Globus pallidus (tissue), 1 donor: ENCODE data around the gene DEGS1.

ENCODE experiments used
- DNase-seq: peaks from one replicate; pipeline ENCODE4 v3.0.0-alpha.2; 2015; ENCODE audit warnings: low spot score

The DEGS1 gene

DNA sequence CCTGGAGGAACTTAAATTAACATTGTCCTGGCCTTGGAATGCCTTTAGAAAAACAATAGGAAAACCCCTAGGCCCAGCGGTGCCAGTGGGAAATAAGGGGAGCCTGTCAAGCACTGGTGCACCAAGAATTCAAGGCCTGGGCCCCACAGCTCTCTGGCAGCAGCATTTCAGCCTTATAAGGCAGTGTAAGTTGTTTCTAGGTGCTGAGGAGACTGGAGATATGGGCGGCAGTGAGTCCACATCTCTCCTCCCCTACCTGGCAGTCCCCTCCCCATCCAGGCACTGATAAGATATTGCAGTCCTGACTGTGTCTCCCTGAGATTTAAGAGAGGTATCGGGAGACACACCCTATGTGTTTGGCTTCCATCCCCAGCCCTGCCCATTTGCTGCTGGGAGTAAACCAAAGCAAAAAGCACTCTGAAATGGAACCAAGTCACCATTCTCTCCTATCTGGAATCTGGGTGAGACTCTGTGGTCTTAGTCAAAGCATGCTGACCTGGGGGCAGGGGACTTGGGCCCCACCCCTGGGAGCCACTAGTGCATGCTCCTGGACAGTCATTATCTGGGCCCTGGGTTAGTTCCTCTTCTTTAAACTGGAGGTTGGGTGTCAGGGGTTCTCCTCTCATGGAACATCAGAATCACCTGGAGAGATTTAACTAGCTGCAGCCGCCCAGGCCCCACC, 30.5 kb downstream of the DEGS1 start:
- no peak for DNase-seq

DNA sequence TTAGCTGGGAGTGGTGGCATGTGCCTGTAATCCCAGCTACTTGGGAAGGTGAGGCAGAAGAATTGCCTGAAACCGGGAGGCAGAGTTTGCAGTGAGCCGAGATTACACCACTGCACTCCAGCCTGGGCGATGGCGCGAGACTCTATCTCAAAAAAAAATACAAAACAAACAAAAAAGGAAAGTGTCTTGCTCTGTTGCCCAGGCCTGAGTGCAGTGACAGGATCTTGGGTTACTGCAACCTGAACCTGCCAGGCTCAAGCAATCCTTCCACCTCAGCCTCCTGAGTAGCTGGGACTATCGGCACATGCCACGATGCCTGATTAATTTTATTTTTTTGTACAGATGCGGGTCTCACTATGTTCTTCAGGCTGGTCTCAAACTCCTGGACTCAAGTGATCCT, 33.3 kb downstream of the DEGS1 start:
- no peak for DNase-seq

- no peak for DNase-seq
Observed at GRCh38 chr1:224217655-224218623, 34.9 kb downstream of the DEGS1 start.

DNA sequence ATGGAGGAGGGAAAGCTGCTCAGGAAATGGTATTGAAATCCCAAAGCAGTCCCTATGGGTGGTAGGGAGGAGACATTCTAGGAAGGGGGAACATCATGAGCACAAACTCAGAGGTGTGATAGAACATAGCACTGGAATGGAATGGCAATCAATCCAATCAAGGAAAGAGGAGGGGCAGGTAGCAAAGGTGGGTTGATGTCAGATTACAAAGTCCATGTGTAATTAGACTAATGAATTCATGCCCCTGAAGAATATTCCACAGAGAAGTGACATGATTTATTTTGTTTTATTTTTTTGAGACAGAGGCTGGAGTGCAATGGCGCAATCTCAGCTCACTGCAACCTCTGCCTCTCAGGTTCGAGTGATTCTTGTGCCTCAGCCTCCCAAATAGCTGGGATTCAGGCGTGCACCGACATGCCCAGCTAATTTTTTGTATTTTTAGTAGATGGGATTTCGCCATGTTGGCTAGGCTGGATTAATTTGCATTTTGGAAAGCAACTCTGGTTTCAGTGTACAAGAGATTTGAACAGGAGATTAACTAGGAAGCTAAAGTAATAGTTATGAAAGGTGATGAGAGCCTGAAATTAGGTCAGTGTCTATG, 36.1 kb downstream of the DEGS1 start:
- no peak for DNase-seq

DNA sequence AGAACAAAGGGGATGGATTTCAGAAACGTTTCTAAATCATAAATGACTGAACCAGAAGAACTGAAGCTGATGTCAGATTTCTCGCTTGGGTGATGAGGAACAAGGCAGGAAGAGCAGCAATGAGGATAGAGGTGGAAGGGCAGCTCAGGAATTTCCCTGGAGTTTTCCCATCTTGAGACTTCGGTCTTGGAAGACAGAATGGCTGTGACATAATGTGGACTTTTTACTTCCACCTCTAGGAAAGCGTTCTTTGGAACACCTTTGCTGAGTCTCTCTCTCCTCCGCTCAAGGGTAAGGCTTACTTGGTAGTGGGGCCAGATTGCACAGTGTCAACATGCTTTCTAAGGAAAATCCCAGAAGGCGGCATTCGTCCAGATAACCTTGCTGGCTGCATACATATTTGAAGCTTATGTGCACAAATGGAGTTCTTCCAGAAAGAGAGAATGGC, 36.6 kb downstream of the DEGS1 start:
- no peak for DNase-seq

DNA sequence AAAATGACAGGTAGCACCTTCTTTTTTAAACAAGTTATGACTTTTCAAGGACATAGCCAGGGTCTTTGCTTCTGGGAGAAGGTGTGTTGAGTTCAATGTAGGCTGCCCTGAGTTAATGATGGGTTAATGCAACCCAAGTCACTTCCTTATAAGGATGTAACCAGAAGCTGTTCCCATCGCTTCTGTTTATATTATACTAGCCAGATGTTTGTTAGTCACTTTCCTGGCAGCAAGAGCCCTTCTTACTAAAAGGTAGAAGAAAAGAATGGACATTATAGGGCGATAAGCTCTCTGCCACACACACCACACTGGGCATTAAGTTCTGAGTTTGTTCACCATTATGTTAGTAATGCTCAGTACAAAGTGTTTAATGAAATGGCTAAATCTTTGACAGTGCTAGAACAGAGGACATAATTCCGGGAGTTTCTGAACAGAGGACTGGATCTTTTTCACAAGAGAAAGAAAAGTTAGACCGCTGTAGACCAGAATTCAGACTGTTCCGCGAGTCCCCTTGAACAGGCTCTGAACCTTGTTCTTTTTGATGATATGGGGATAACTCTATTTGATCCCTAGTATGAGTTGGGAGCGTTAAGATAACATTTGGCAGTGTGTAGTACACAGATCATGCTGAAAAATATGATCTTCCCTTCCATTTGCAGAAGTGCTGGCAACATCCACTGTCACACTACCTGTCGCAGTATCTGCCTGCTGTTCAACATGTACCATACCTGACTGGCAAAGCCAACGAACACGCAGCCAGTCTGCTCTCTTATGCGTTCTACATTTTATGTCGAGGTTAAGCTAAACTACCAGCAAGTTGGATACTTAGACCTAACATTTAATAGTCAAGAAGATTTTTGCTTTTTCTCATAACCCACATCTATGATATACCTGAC, 41.0 kb downstream of the DEGS1 start:
- DNase-seq: no peak

DNA sequence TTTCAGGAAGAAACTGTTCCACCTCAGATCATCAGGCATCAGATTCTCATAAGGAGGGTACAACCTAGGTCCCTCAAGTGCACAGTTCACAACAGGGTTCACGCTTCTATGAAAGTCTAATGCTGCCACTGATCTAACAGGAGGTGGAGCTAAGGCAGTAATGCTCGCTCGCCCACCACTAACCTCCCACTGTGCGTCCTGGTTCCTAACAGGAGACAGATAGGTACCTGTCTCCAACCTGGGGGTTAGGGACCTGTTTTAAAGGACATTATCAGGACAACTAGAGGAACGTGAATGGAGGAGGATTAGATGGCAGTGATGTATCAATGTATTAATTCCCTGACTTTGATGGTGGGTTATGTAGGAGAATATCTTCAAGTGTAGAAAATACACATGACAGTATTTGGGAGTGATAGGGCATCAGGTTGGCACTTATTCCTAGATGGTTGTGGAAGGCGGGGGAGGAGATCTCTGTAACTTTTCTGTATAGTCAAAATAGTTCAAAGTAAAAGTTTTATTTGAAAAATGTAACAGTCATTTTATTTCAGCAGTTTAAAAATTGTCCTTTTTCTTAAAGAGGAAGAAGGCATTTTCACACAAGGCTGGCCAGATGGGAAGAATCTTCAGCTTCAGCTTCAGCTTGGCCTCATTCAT, 43.9 kb downstream of the DEGS1 start:
- no peak for DNase-seq

DNA sequence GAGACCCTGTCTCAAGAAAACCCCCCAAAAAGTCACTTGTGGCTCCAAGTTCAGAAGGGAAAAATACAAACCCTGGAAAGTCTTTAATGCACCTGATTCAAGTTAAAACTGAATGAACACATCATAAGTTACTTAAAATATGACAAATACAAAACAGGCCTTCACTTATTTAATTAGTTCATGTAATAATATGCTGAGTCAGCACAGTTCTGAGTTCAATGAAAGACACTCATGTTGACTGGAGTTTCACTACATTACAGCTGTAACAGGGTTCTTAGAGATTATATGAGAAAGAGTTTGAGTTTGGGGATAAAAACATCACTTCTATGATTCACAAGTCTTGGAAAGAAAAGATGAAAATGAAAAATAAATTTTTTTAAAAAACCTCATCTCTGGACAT, 51.0 kb downstream of the DEGS1 start:
- no peak for DNase-seq

- no peak for DNase-seq
Observed at GRCh38 chr1:224235813-224236493, 52.9 kb downstream of the DEGS1 start.

DNA sequence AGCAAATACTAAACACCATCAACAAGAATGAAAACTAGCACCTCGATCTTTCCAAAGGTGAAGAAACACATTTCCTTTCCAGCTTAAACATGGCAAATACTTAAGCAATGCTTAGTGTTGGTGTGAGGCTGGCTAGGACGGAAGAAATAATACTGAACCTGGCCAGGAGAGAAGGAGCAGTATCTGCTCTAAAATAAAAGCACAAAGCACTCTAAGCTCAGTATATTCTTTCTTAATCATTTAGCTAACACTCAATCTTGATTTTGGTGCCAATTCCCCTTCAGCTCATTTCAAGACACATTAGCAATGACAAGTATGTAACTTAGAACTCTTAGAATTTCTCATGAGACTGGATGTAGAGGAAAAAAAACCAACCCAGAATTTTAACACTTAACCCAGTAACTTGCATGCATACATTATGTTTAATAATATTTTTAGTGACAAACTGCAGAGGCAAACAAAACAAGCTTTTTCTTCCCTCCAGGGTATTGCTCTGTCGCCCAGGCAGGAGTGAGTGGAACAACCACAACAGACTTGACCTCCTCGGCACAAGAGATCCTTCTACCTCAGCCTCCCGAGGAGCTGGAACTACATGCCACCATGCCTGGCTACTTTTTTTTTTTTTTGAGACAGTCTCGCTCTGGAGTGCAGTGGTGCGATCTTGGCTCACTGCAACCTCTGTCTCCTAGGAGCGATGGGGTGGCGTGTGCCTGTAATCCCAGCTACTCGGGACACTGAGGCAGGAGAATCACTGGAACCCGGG, 54.3 kb downstream of the DEGS1 start:
- no peak for DNase-seq

DNA sequence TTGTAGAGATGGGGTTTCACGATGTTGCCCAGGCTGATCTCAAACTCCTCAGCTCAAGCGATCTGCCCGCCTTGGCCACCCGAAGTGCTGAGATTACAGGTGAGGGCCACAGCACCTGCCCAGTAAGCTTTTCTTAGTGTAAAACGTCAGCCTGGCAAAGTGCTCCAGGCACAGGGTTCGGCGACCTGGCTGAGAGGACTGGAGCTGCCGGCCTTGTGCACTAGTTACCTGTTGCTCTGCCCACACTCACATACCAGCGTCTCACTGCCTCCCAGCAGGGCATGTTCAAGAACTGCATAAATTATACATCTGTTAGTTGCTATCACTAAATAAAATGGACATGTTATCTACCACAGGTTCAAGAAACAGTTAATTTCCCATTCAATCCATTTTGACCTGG, 55.2 kb downstream of the DEGS1 start:
- no peak for DNase-seq

GRCh38 chr1:224238756-224239155, 55.7 kb downstream of the DEGS1 start:
- DNase-seq: peak; percentile 55
